IMR-90 (cell line): ENCODE measurements around the gene OR13C9. TPM values are rescaled to one million over a fixed set of nuclear protein-coding genes. Genes with fewer than 3 reads are reported as not detected.

Experiments used
- ATAC-seq: fragments of 200-7000 bp; cut with Tn5 transposase; 2 replicates; pipeline ENCODE4 v1.9.1; 2020; ENCODE audit warnings: low read depth, mild to moderate bottlenecking, moderate library complexity
- BruUV-seq: library from RNA; stranded (reverse); fragments of 400-500 nt; replicated peaks from 2 replicates; lab custom pipeline; 2021; lab: Mats Ljungman, UMichigan
- CTCF ChIA-PET: fragments of 300-600 bp; formaldehyde crosslinking; extraction: SDS; loops from one replicate; lab custom pipeline; 2021; ENCODE audit warnings: antibody characterized with exemption; lab: Yijun Ruan, JAX
- POLR2A ChIA-PET: fragments of 300-600 bp; sonication (Branson Sonifier 250); formaldehyde crosslinking; loops from one replicate; lab custom pipeline; 2022; ENCODE audit warnings: antibody characterized with exemption; ENCODE audit not compliant: unreplicated experiment; lab: Charles Lee
- DNase-seq: peaks from one replicate; pipeline ENCODE4 v3.0.0; 2013
- H2AFZ ChIP-seq: replicated peaks from 2 replicates; pipeline ENCODE3; 2013; ENCODE audit warnings: low read length, mild to moderate bottlenecking; ENCODE audit not compliant: poor library complexity
- H2AK5ac ChIP-seq: 2 replicates; pipeline ENCODE4 v1.6.1; 2013; ENCODE audit warnings: low read depth, low read length, inconsistent platforms
- H2AK9ac ChIP-seq: replicated peaks from 2 replicates; pipeline ENCODE3; 2013; ENCODE audit warnings: mild to moderate bottlenecking, low read depth, low read length, moderate library complexity; ENCODE audit not compliant: poor library complexity
- H2BK120ac ChIP-seq: 2 replicates; pipeline ENCODE4 v1.6.1; 2013; ENCODE audit warnings: low read depth, low read length, inconsistent platforms
- H2BK15ac ChIP-seq: 3 replicates; pipeline ENCODE4 v1.6.1; 2013; ENCODE audit warnings: low read depth, low read length, inconsistent platforms
- H2BK20ac ChIP-seq: 2 replicates; pipeline ENCODE4 v1.6.1; 2013; ENCODE audit warnings: low read depth, mild to moderate bottlenecking, inconsistent platforms, low read length, moderate library complexity
- H2BK5ac ChIP-seq: 2 replicates; pipeline ENCODE4 v1.6.1; 2013; ENCODE audit warnings: mild to moderate bottlenecking, low read depth, low read length, inconsistent platforms; ENCODE audit not compliant: poor library complexity, severe bottlenecking
- H3K14ac ChIP-seq: replicated peaks from 2 replicates; pipeline ENCODE4 v1.6.1; 2013; ENCODE audit warnings: low read depth, low read length, inconsistent platforms
- H3K18ac ChIP-seq: 2 replicates; pipeline ENCODE4 v1.6.1; 2013; ENCODE audit warnings: low read depth, low read length, control low read depth
- H3K23ac ChIP-seq: 2 replicates; pipeline ENCODE4 v1.6.1; 2013; ENCODE audit warnings: low read depth, low read length, inconsistent platforms
- H3K27ac ChIP-seq: 2 replicates; pipeline ENCODE4 v1.5.1; 2013; ENCODE audit warnings: mild to moderate bottlenecking, control low read depth, low read length; ENCODE audit not compliant: insufficient read depth
- H3K27me3 ChIP-seq: 2 replicates; pipeline ENCODE4 v1.6.1; 2013; ENCODE audit warnings: low read length; ENCODE audit not compliant: control insufficient read depth, insufficient read depth
- H3K36me3 ChIP-seq: 2 replicates; pipeline ENCODE4 v1.6.1; 2013; ENCODE audit warnings: low read length, mixed read lengths; ENCODE audit not compliant: control insufficient read depth, insufficient read depth
- H3K4ac ChIP-seq: 2 replicates; pipeline ENCODE4 v1.6.1; 2013; ENCODE audit warnings: low read depth, low read length, inconsistent platforms
- H3K4me1 ChIP-seq: 2 replicates; pipeline ENCODE4 v1.6.1; 2013; ENCODE audit warnings: low read length, mixed read lengths; ENCODE audit not compliant: control insufficient read depth, insufficient read depth
- H3K4me2 ChIP-seq: 2 replicates; pipeline ENCODE4 v1.6.1; 2013; ENCODE audit warnings: low read depth, mild to moderate bottlenecking, control low read depth, low read length, moderate library complexity
- H3K4me3 ChIP-seq: 2 replicates; pipeline ENCODE4 v1.5.1; 2013; ENCODE audit warnings: low read depth, mild to moderate bottlenecking, control low read depth, low read length, moderate library complexity; ENCODE audit not compliant: insufficient read depth
- H3K56ac ChIP-seq: 2 replicates; pipeline ENCODE4 v1.6.1; 2013; ENCODE audit warnings: low read length, inconsistent platforms; ENCODE audit not compliant: insufficient read depth; ENCODE audit errors: extremely low read depth
- H3K79me1 ChIP-seq, 2 experiments: 2 replicates each; pipeline ENCODE4 v1.6.1; 2013; ENCODE audit warnings: low read length in 2 of 2, inconsistent platforms in 1 of 2, low read depth in 1 of 2
- H3K9ac ChIP-seq: 2 replicates; pipeline ENCODE4 v1.6.1; 2013; ENCODE audit warnings: low read depth, low read length, control low read depth
- H3K9me1 ChIP-seq: 2 replicates; pipeline ENCODE4 v1.6.1; 2013; ENCODE audit warnings: low read length, inconsistent platforms; ENCODE audit not compliant: insufficient read depth
- H3K9me3 ChIP-seq: 2 replicates; pipeline ENCODE4 v1.6.1; 2013; ENCODE audit warnings: low read length; ENCODE audit not compliant: control insufficient read depth, insufficient read depth
- H4K20me1 ChIP-seq: 2 replicates; pipeline ENCODE4 v1.6.1; 2013; ENCODE audit warnings: low read length, inconsistent platforms; ENCODE audit not compliant: insufficient read depth
- H4K5ac ChIP-seq: 2 replicates; pipeline ENCODE4 v1.6.1; 2013; ENCODE audit warnings: mild to moderate bottlenecking, low read depth, low read length, control low read depth
- H4K8ac ChIP-seq, 2 experiments: 2 replicates each; pipeline ENCODE4 v1.6.1; 2013; ENCODE audit warnings: low read depth in 2 of 2, low read length in 2 of 2, control low read depth in 1 of 2, inconsistent platforms in 1 of 2
- H4K91ac ChIP-seq: 2 replicates; pipeline ENCODE4 v1.6.1; 2013; ENCODE audit warnings: low read depth, low read length, inconsistent platforms; ENCODE audit not compliant: insufficient read depth
- BHLHE40 ChIP-seq: fragments of 150-350 bp; IDR thresholded peaks from 2 replicates; pipeline ENCODE4 v1.6.1; 2016; ENCODE audit warnings: mild to moderate bottlenecking, low read depth, low read length
- CEBPB ChIP-seq: IDR thresholded peaks from 2 replicates; pipeline ENCODE4 v1.6.1; 2012; ENCODE audit warnings: low read depth, low read length, improper control_type of control experiment
- MAZ ChIP-seq: IDR thresholded peaks from 2 replicates; pipeline ENCODE4 v1.6.1; 2012; ENCODE audit warnings: low read depth, mild to moderate bottlenecking, low read length, improper control_type of control experiment, moderate library complexity, borderline replicate concordance
- MXI1 ChIP-seq: IDR thresholded peaks from 2 replicates; pipeline ENCODE4 v1.6.1; 2012; ENCODE audit warnings: low read depth, mild to moderate bottlenecking, low read length, moderate library complexity, borderline replicate concordance
- NFE2L2 ChIP-seq: fragments of 150-350 bp; IDR thresholded peaks from 2 replicates; pipeline ENCODE4 v1.6.1; 2016; ENCODE audit warnings: low read depth, mild to moderate bottlenecking, low read length
- POLR2A ChIP-seq: IDR thresholded peaks from 2 replicates; pipeline ENCODE4 v1.6.1; 2012; ENCODE audit warnings: mild to moderate bottlenecking, low read depth, low read length
- RAD21 ChIP-seq: IDR thresholded peaks from 2 replicates; pipeline ENCODE4 v1.6.1; 2012; ENCODE audit warnings: low read length, improper control_type of control experiment
- RFX5 ChIP-seq: IDR thresholded peaks from 2 replicates; pipeline ENCODE4 v1.8.0; 2012; ENCODE audit warnings: low read depth, mild to moderate bottlenecking, low read length, moderate library complexity
- whole genome bisulfite sequencing, 2 experiments: methylation state at CpG; one replicate each; pipeline versions ENCODE4 v1.1.5 to v1.1.7; 2013; ENCODE audit warnings: missing lambda C conversion rate in 2 of 2; ENCODE audit not compliant: insufficient read length in 1 of 2; ENCODE audit errors: extremely low coverage in 2 of 2; 5-methylcytosine and 5-hydroxymethylcytosine counted together
- dilution Hi-C: fragments of 300-500 bp; cut with HindIII; formaldehyde crosslinking; loops from one replicate; pipeline ENCODE4 v1.14.3; 2018; ENCODE audit warnings: low sequenced_read_pairs; ENCODE audit not compliant: unreplicated experiment
- in situ Hi-C: fragments of 300-500 bp; cut with MboI; formaldehyde crosslinking; loops from 3 replicates; pipeline ENCODE4 v1.14.3; 2019; ENCODE audit warnings: low sequenced_read_pairs, inconsistent platforms, mixed read lengths
- intact Hi-C: fragments of 100-400 bp; cut with micrococcal nuclease; formaldehyde crosslinking; loops from 2 replicates; pipeline ENCODE4 v1.10.0; 2022
- polyA plus RNA-seq, 3 experiments: library from polyadenylated mRNA; depleted of rRNA; stranded (reverse); fragments of >200 nt; gene quantifications; 2 replicates each; pipeline ENCODE4 v1.2.3, GENCODE V29; 2012; ENCODE audit warnings: low replicate concordance in 1 of 3
- total RNA-seq: library from RNA; depleted of rRNA; stranded (reverse); fragments of >200 nt; gene quantifications from 2 replicates; pipeline ENCODE4 v1.2.3, GENCODE V29; 2012

The OR13C9 gene
- total and polyA plus RNA-seq, 2 of the 4 experiments (the other 2 are of a cell fraction) = not detected

- no peaks in the 10 kb centered on the region for H3K9me3 ChIP-seq
- no peak overlapping the region for H2AK9ac ChIP-seq
- H4K91ac ChIP-seq = no peak overlapping the region
- H2AK5ac ChIP-seq = no peak overlapping the region
- H3K79me1 ChIP-seq = no peaks in the 10 kb centered on the region
- H4K5ac ChIP-seq = no peak overlapping the region
- no peak overlapping the region for H3K9ac ChIP-seq
- no peak overlapping the region for H3K18ac ChIP-seq
- H3K4ac ChIP-seq = no peak overlapping the region
- no peak overlapping the region for H2BK20ac ChIP-seq
- no peak overlapping the region for H2BK15ac ChIP-seq
- intact Hi-C loops (no loop called here), dilution Hi-C loops (no loop called here), in situ Hi-C loops (no loop called here)
- H2AFZ ChIP-seq = no peak overlapping the region
- H3K27me3 ChIP-seq = no peaks in the 10 kb centered on the region
- H3K9me1 ChIP-seq = no peaks in the 10 kb centered on the region
- H2BK5ac ChIP-seq = no peak overlapping the region
- no peak overlapping the region for H2BK120ac ChIP-seq
- H3K4me2 ChIP-seq = no peak overlapping the region
- H4K8ac ChIP-seq = no peak overlapping the region
- ATAC-seq = no peak
- no peaks in the 10 kb centered on the region for H3K36me3 ChIP-seq
- no peak overlapping the region for H3K56ac ChIP-seq
- WGBS, 2 experiments = no CpG with 5 or more reads among the region's 2 CpGs
- H3K4me3 ChIP-seq = no peak overlapping the region
- CTCF ChIA-PET = no interaction called here
- no TSS peak for BruUV-seq
- H4K20me1 ChIP-seq = no peaks in the 10 kb centered on the region
- no peak overlapping the region for H3K14ac ChIP-seq
- no peaks in the 10 kb centered on the region for H3K4me1 ChIP-seq
- H3K27ac ChIP-seq = no peak overlapping the region
- POLR2A ChIA-PET = no interaction called here
- H3K23ac ChIP-seq = no peak overlapping the region
- no peak for DNase-seq
- TF ChIP-seq NFE2L2 (no peak), BHLHE40 (no peak), MAZ (no peak), CEBPB (no peak), POLR2A (no peak), RAD21 (no peak), MXI1 (no peak), RFX5 (no peak)
Measured at GRCh38 chr9:104658496-104659195, 40.6 kb upstream of the OR13C9 start.
